NCI-H1105 treated with DMSO at 0.1 percent for 48 hours (cell line): ENCODE data around the gene PPP1R9B.

Experiments
- DNase-seq: peaks from one replicate; lab custom pipeline; 2025; lab: John Stamatoyannopoulos, UW

Gene PPP1R9B

GRCh38 chr17:50187394-50187725 is 36.9 kb upstream of the PPP1R9B start:
- DNase-seq: no peak

- no peak for DNase-seq
These were observed 36.4 kb upstream of the PPP1R9B start for GRCh38 chr17:50186661-50187393.

- no peak for DNase-seq
These were observed 35.4 kb upstream of the PPP1R9B start for GRCh38 chr17:50185631-50186471.

GRCh38 chr17:50184611-50185398 is 34.3 kb upstream of the PPP1R9B start:
- DNase-seq: no peak

GRCh38 chr17:50184064-50184463 is 33.6 kb upstream of the PPP1R9B start:
- DNase-seq: no peak

- no peak for DNase-seq
These were observed 33.0 kb upstream of the PPP1R9B start for GRCh38 chr17:50183421-50183994.

GRCh38 chr17:50182783-50183420 is 32.4 kb upstream of the PPP1R9B start:
- no peak for DNase-seq

- DNase-seq: no peak
These were observed 31.4 kb upstream of the PPP1R9B start for GRCh38 chr17:50181591-50182560.

GRCh38 chr17:50181144-50181543 is 30.7 kb upstream of the PPP1R9B start:
- no peak for DNase-seq

GRCh38 chr17:50180620-50181019 is 30.1 kb upstream of the PPP1R9B start:
- no peak for DNase-seq

- no peak for DNase-seq
These were observed 29.6 kb upstream of the PPP1R9B start for GRCh38 chr17:50180111-50180510.

GRCh38 chr17:50177983-50178834 is 27.7 kb upstream of the PPP1R9B start:
- no peak for DNase-seq

- no peak for DNase-seq
These were observed 27.0 kb upstream of the PPP1R9B start for GRCh38 chr17:50177476-50177875.

- no peak for DNase-seq
These were observed 26.3 kb upstream of the PPP1R9B start for GRCh38 chr17:50176559-50177357.

- no peak for DNase-seq
These were observed 24.7 kb upstream of the PPP1R9B start for GRCh38 chr17:50175035-50175807.

GRCh38 chr17:50174444-50174843 is 24.0 kb upstream of the PPP1R9B start:
- DNase-seq: no peak

- DNase-seq: no peak
These were observed 23.0 kb upstream of the PPP1R9B start for GRCh38 chr17:50173335-50173941.

GRCh38 chr17:50172936-50173334 is 22.5 kb upstream of the PPP1R9B start:
- DNase-seq: no peak
